H1 (cell line): ENCODE measurements around the gene TENT4A. TPM values are rescaled to one million over a fixed set of nuclear protein-coding genes. Genes with fewer than 3 reads are reported as not detected.

ENCODE experiments used
- CTCF ChIA-PET: fragments of 300-600 bp; sonication (Branson Sonifier 250); formaldehyde crosslinking; loops from one replicate; lab custom pipeline; 2021; ENCODE audit not compliant: partially characterized antibody; lab: Charles Lee
- POLR2A ChIA-PET: fragments of 300-600 bp; sonication (Branson Sonifier 250); formaldehyde crosslinking; loops from one replicate; lab custom pipeline; 2021; ENCODE audit warnings: inconsistent platforms; ENCODE audit not compliant: partially characterized antibody; lab: Charles Lee
- DNase-seq, 2 experiments: peaks; one replicate each; pipeline versions ENCODE4 v3.0.0 to v3.0.0-alpha.2; 2010 to 2022; ENCODE audit warnings: low spot score in 2 of 2, low read depth in 1 of 2, mixed read lengths in 1 of 2
- FAIRE-seq: peaks from 2 replicates; lab custom pipeline; 2011; peaks lifted over from hg19 to GRCh38; lab: Jason Lieb, UNC
- H2AFZ ChIP-seq: 2 replicates; pipeline ENCODE4 v1.8.1; 2012; ENCODE audit warnings: low read length, inconsistent platforms
- H2AK5ac ChIP-seq: 2 replicates; pipeline ENCODE4 v1.6.1; 2013; ENCODE audit warnings: low read depth, low read length
- H2BK120ac ChIP-seq: replicated peaks from 2 replicates; pipeline ENCODE3; 2013; ENCODE audit warnings: low read depth, low read length, inconsistent platforms
- H2BK12ac ChIP-seq: 2 replicates; pipeline ENCODE4 v1.6.1; 2013; ENCODE audit warnings: low read depth, low read length
- H2BK15ac ChIP-seq: 2 replicates; pipeline ENCODE4 v1.6.1; 2013; ENCODE audit warnings: low read length
- H2BK20ac ChIP-seq: 2 replicates; pipeline ENCODE4 v1.6.1; 2013; ENCODE audit warnings: low read length
- H2BK5ac ChIP-seq: 2 replicates; pipeline ENCODE4 v1.6.1; 2013; ENCODE audit warnings: low read depth, low read length
- H3K14ac ChIP-seq: 2 replicates; pipeline ENCODE4 v1.6.1; 2013; ENCODE audit warnings: inconsistent platforms; ENCODE audit not compliant: insufficient read length
- H3K18ac ChIP-seq: 2 replicates; pipeline ENCODE4 v1.6.1; 2013; ENCODE audit warnings: low read length; ENCODE audit errors: extremely low read depth
- H3K23ac ChIP-seq: 2 replicates; pipeline ENCODE4 v1.6.1; 2013; ENCODE audit warnings: inconsistent platforms; ENCODE audit not compliant: insufficient read length
- H3K23me2 ChIP-seq: 2 replicates; pipeline ENCODE4 v1.6.1; 2013; ENCODE audit warnings: low read depth, low read length
- H3K27ac ChIP-seq: 2 replicates; pipeline ENCODE4 v1.6.1; 2011; ENCODE audit warnings: low read depth, low read length, inconsistent platforms
- H3K27me3 ChIP-seq, 4 experiments: replicated peaks in 1 of 4; 1 replicate in 1 of 4; 2 replicates in 3 of 4; pipeline versions ENCODE4 v1.6.1 to v1.8.1; 2011 to 2013; ENCODE audit warnings: low read length in 3 of 4, mild to moderate bottlenecking in 3 of 4, inconsistent platforms in 2 of 4, mixed read lengths in 2 of 4, moderate library complexity in 1 of 4; ENCODE audit not compliant: control insufficient read depth in 3 of 4, insufficient read depth in 3 of 4; ENCODE audit errors: extremely low read depth in 1 of 4
- H3K36me3 ChIP-seq, 4 experiments: 2 replicates each; pipeline versions ENCODE4 v1.6.1 to v1.8.1; 2011 to 2013; ENCODE audit warnings: mild to moderate bottlenecking in 4 of 4, low read length in 3 of 4, moderate library complexity in 2 of 4, control low read depth in 1 of 4, inconsistent platforms in 1 of 4; ENCODE audit not compliant: insufficient read depth in 4 of 4, control insufficient read depth in 2 of 4
- H3K4ac ChIP-seq: replicated peaks from 2 replicates; pipeline ENCODE3; 2013; ENCODE audit warnings: low read length, low read depth, mixed read lengths, inconsistent platforms; ENCODE audit not compliant: insufficient read length
- H3K4me1 ChIP-seq, 4 experiments: replicated peaks in 1 of 4; 1 replicate in 1 of 4; 2 replicates in 3 of 4; pipeline versions ENCODE4 v1.6.1 to v1.8.1; 2011 to 2013; ENCODE audit warnings: low read length in 3 of 4, inconsistent platforms in 2 of 4, mixed read lengths in 1 of 4; ENCODE audit not compliant: insufficient read depth in 4 of 4, control insufficient read depth in 3 of 4
- H3K4me2 ChIP-seq, 2 experiments: 2 replicates each; pipeline versions ENCODE4 v1.6.1 to v1.8.1; 2011 to 2013; ENCODE audit warnings: low read depth in 2 of 2, low read length in 2 of 2, control low read depth in 1 of 2, inconsistent platforms in 1 of 2, mild to moderate bottlenecking in 1 of 2; ENCODE audit not compliant: insufficient read depth in 1 of 2
- H3K4me3 ChIP-seq, 4 experiments: fragments of 200-600, 300-600 bp in 1 of 4; sonication (generic), shearing (Covaris generic), sonication (Bioruptor Twin) in 1 of 4; 2 replicates each; pipeline versions ENCODE4 v1.5.1 to v1.8.1; 2011 to 2016; ENCODE audit warnings: low read length in 4 of 4, low read depth in 3 of 4, control low read depth in 2 of 4, inconsistent platforms in 2 of 4, mild to moderate bottlenecking in 2 of 4, mixed read lengths in 1 of 4, moderate library complexity in 1 of 4; ENCODE audit not compliant: insufficient read depth in 2 of 4; ENCODE audit errors: extremely low read depth in 1 of 4
- H3K56ac ChIP-seq: replicated peaks from 2 replicates; pipeline ENCODE3; 2013; ENCODE audit warnings: low read depth, mild to moderate bottlenecking, mixed read lengths, low read length, inconsistent platforms; ENCODE audit not compliant: insufficient read length
- H3K79me1 ChIP-seq: 2 replicates; pipeline ENCODE4 v1.6.1; 2013; ENCODE audit warnings: low read depth, low read length, control low read depth
- H3K79me2 ChIP-seq, 2 experiments: 2 replicates each; pipeline versions ENCODE4 v1.6.1 to v1.8.1; 2012 to 2013; ENCODE audit warnings: low read length in 2 of 2, mild to moderate bottlenecking in 2 of 2, inconsistent platforms in 1 of 2; ENCODE audit not compliant: insufficient read depth in 2 of 2, control insufficient read depth in 1 of 2
- H3K9ac ChIP-seq, 4 experiments: replicated peaks in 1 of 4; 1 replicate in 1 of 4; 2 replicates in 3 of 4; pipeline versions ENCODE4 v1.6.1 to v1.8.1; 2011 to 2013; ENCODE audit warnings: low read depth in 3 of 4, low read length in 3 of 4, control low read depth in 2 of 4, mild to moderate bottlenecking in 2 of 4, moderate library complexity in 2 of 4, inconsistent platforms in 1 of 4; ENCODE audit errors: extremely low read depth in 1 of 4
- H3K9me3 ChIP-seq, 2 experiments: 2 replicates each; pipeline versions ENCODE4 v1.6.1 to v1.8.1; 2012 to 2013; ENCODE audit warnings: mild to moderate bottlenecking in 2 of 2, moderate library complexity in 2 of 2, control low read depth in 1 of 2, inconsistent platforms in 1 of 2, low read depth in 1 of 2, low read length in 1 of 2, mixed read lengths in 1 of 2; ENCODE audit not compliant: insufficient read depth in 2 of 2
- H4K20me1 ChIP-seq, 2 experiments: replicated peaks in 1 of 2; 2 replicates each; pipeline versions ENCODE3 to v1.8.1; 2011 to 2013; ENCODE audit warnings: inconsistent platforms in 2 of 2, low read length in 2 of 2, mild to moderate bottlenecking in 1 of 2; ENCODE audit not compliant: insufficient read depth in 2 of 2, control insufficient read depth in 1 of 2
- H4K5ac ChIP-seq: 2 replicates; pipeline ENCODE4 v1.6.1; 2013; ENCODE audit warnings: low read length, low read depth, mixed read lengths, inconsistent platforms; ENCODE audit not compliant: insufficient read length
- H4K8ac ChIP-seq: 2 replicates; pipeline ENCODE4 v1.8.0; 2013; ENCODE audit warnings: mild to moderate bottlenecking, moderate library complexity, low read length, inconsistent platforms; ENCODE audit not compliant: insufficient read depth; ENCODE audit errors: extremely low read depth
- H4K91ac ChIP-seq: replicated peaks from 2 replicates; pipeline ENCODE3; 2013; ENCODE audit warnings: low read length, mixed read lengths, inconsistent platforms; ENCODE audit not compliant: insufficient read length
- BRCA1 ChIP-seq: IDR thresholded peaks from 2 replicates; pipeline ENCODE4 v1.6.1; 2012; ENCODE audit warnings: low read depth, low read length, improper control_type of control experiment
- EGR1 ChIP-seq: IDR thresholded peaks from 2 replicates; pipeline ENCODE4 v1.6.1; 2011; ENCODE audit warnings: low read depth, low read length, borderline replicate concordance
- JUND ChIP-seq: IDR thresholded peaks from 2 replicates; pipeline ENCODE4 v1.6.1; 2011; ENCODE audit warnings: mild to moderate bottlenecking, improper control_type of control experiment, low read length
- SRF ChIP-seq: IDR thresholded peaks from 2 replicates; pipeline ENCODE4 v1.6.1; 2011; ENCODE audit warnings: mild to moderate bottlenecking, low read depth, low read length, moderate library complexity
- SUZ12 ChIP-seq: fragments of 200-600 bp; sonication (generic); IDR thresholded peaks from 2 replicates; pipeline ENCODE4 v1.6.1; 2012; ENCODE audit warnings: mild to moderate bottlenecking, inconsistent platforms, low read length, moderate library complexity, mixed read lengths
- WGBS, 2 experiments: shearing (Covaris generic) in 1 of 2; methylation state at CpG; one replicate each; pipeline versions ENCODE4 v1.1.6 to v1.1.7; 2013 to 2015; ENCODE audit warnings: low lambda C conversion rate in 2 of 2, mixed read lengths in 2 of 2, inconsistent platforms in 1 of 2, low coverage in 1 of 2, missing lambda C conversion rate in 1 of 2; ENCODE audit not compliant: insufficient replicate concordance in 2 of 2, insufficient coverage in 1 of 2, insufficient read length in 1 of 2; ENCODE audit errors: extremely low coverage in 1 of 2, missing lambda C conversion rate in 1 of 2; 5-methylcytosine and 5-hydroxymethylcytosine counted together
- polyA plus RNA-seq, 7 experiments: library from polyadenylated mRNA; depleted of rRNA in 3 of 7; stranded (reverse) in 5 of 7; unstranded in 2 of 7; fragments of >200 nt in 5 of 7; fragments of 200-250 nt in 2 of 7; gene quantifications; 1 replicate in 5 of 7; 2 replicates in 1 of 7; 4 replicates in 1 of 7; pipeline versions ENCODE4 v1.2.1 to v1.2.3, GENCODE V29; 2011 to 2013; ENCODE audit warnings: missing spikeins in 2 of 7, mixed read lengths in 2 of 7
- total RNA-seq: library from RNA; stranded (reverse); fragmentation: NEBNext Ultra II Directional; extraction: Animal tissue kit (Norgen Biotek cat#: 25700); gene quantifications from 2 replicates; pipeline ENCODE4 v1.2.1, GENCODE V29; 2021

The TENT4A gene
- total and polyA plus RNA-seq, 2 of the 8 experiments (the other 6 are each of a cell fraction or from before 2014, with no cell fraction given), result 8.9 to 25.1 TPM

- Histone ChIP-seq H3K9ac (no peak overlapping the region), H3K4ac (no peak overlapping the region), H2BK12ac (no peak overlapping the region), H3K4me3 (no peak overlapping the region), H3K79me2 (no peaks in the 10 kb centered on the region), H2BK15ac (no peak overlapping the region), H2BK120ac (no peak overlapping the region), H4K91ac (no peak overlapping the region), H4K5ac (no peak overlapping the region), H2BK20ac (no peak overlapping the region), H4K20me1 (no peaks in the 10 kb centered on the region), H3K4me1 (no peaks in the 10 kb centered on the region), H3K4me2 (no peak overlapping the region), H4K8ac (no peak overlapping the region), H3K18ac (no peak overlapping the region), H3K56ac (no peak overlapping the region), H3K23me2 (no peaks in the 10 kb centered on the region), H2BK5ac (no peak overlapping the region), H3K23ac (no peak overlapping the region), H3K27me3 (no peaks in the 10 kb centered on the region; a peak in 1 of 7 replicates), H3K79me1 (no peaks in the 10 kb centered on the region), H2AK5ac (no peak overlapping the region), H3K27ac (no peak overlapping the region), H2AFZ (no peak overlapping the region), H3K36me3 (peaks cover 0 to 17% (median 1%) of the 10 kb centered on the region in 4 experiments; a peak in 4 of 8 replicates), H3K9me3 (peaks cover 12 to 19% of the 10 kb centered on the region in 2 experiments), H3K14ac (no peak overlapping the region)
- 83% methylated on average over 1 of the region's 1 CpG; no CpG with 5 or more reads in 1 of the 2 experiments for WGBS, 2 experiments
- CTCF ChIA-PET, result no interaction called here
- POLR2A ChIA-PET, result interaction anchor here (1.3 kb wide), 1 partner anchor 30 kb away, joined by 3 read pairs; no protein-coding TSS in a partner anchor
- FAIRE-seq (no peak), DNase-seq (no peak)
- no peak for TF ChIP-seq SUZ12
- TF ChIP-seq SRF, result no peak
- TF ChIP-seq BRCA1, result no peak
- no peak for TF ChIP-seq JUND
- no peak for TF ChIP-seq EGR1
Observed at GRCh38 chr5:6673963-6674362, 39.3 kb upstream of the TENT4A start.
